Smooth muscle cell (in vitro differentiated cells): Measurements from ENCODE around the gene ZC3H8. TPM values are rescaled to one million over a fixed set of nuclear protein-coding genes. Genes with fewer than 3 reads are reported as not detected.

ENCODE experiments used
- DNase-seq: peaks from one replicate; lab custom pipeline; 2025; ENCODE audit not compliant: unreplicated experiment; lab: John Stamatoyannopoulos, UW
- H2AFZ ChIP-seq: fragments of 200-600 bp; sonication (generic); 2 replicates; pipeline ENCODE4 v1.6.0; 2016; ENCODE audit warnings: antibody characterized with exemption, low read depth, mild to moderate bottlenecking
- H3F3A ChIP-seq: fragments of 200-600 bp; sonication (generic); 2 replicates; pipeline ENCODE4 v1.6.0; 2017; ENCODE audit warnings: antibody characterized with exemption, low read depth
- H3K27ac ChIP-seq: fragments of 200-600 bp; sonication (generic); 2 replicates; pipeline ENCODE4 v1.5.1; 2016; ENCODE audit warnings: low read depth, mild to moderate bottlenecking
- H3K27me3 ChIP-seq: fragments of 200-600 bp; sonication (generic); 2 replicates; pipeline ENCODE4 v1.6.1; 2016; ENCODE audit warnings: low read depth, mild to moderate bottlenecking
- H3K36me3 ChIP-seq: fragments of 200-600 bp; sonication (generic); 2 replicates; pipeline ENCODE4 v1.5.1; 2016; ENCODE audit warnings: low read depth
- H3K4me1 ChIP-seq: fragments of 200-600 bp; sonication (generic); 2 replicates; pipeline ENCODE4 v1.5.1; 2016; ENCODE audit warnings: low read depth
- H3K4me2 ChIP-seq: fragments of 200-600 bp; sonication (generic); 2 replicates; pipeline ENCODE4 v1.6.0; 2016; ENCODE audit warnings: mild to moderate bottlenecking
- H3K4me3 ChIP-seq: fragments of 200-600 bp; sonication (generic); 2 replicates; pipeline ENCODE4 v1.5.1; 2016; ENCODE audit warnings: mild to moderate bottlenecking
- H3K79me2 ChIP-seq: fragments of 200-600 bp; sonication (generic); 2 replicates; pipeline ENCODE4 v1.6.0; 2016; ENCODE audit warnings: low read depth, mild to moderate bottlenecking
- H3K9ac ChIP-seq: fragments of 200-600 bp; sonication (generic); 2 replicates; pipeline ENCODE4 v1.6.0; 2016; ENCODE audit warnings: low read depth
- H3K9me3 ChIP-seq: fragments of 200-600 bp; sonication (generic); replicated peaks from 2 replicates; pipeline ENCODE4 v1.5.1; 2016; ENCODE audit warnings: low read depth
- H4K20me1 ChIP-seq: fragments of 200-600 bp; sonication (generic); 2 replicates; pipeline ENCODE4 v1.6.0; 2016; ENCODE audit warnings: low read depth
- CTCF ChIP-seq: fragments of 200-600 bp; sonication (generic); IDR thresholded peaks from 2 replicates; pipeline ENCODE4 v1.5.1; 2017; ENCODE audit warnings: borderline replicate concordance, mild to moderate bottlenecking, antibody characterized with exemption; ENCODE audit not compliant: insufficient read depth, poor library complexity, severe bottlenecking
- WGBS: methylation state at CpG from one replicate; pipeline ENCODE4 v1.1.7; 2016; ENCODE audit warnings: low lambda C conversion rate; 5-methylcytosine and 5-hydroxymethylcytosine counted together
- polyA plus RNA-seq: library from polyadenylated mRNA; unstranded; fragments of >200 nt; fragmentation: Nextera tagmentation; extraction: Ambion mirVana; gene quantifications from 2 replicates; pipeline ENCODE4 v1.2.1, GENCODE V29; 2016
- total RNA-seq: library from RNA; depleted of rRNA; stranded (reverse); fragments of >200 nt; gene quantifications from 2 replicates; pipeline ENCODE4 v1.2.3, GENCODE V29; 2014

Gene ZC3H8
- total and polyA plus RNA-seq, 2 experiments from 2014 or later, result 3.2 to 9.1 TPM

GRCh38 chr2:112277596-112278220 lies 22.9 kb upstream of the ZC3H8 start:
- H3K4me1 ChIP-seq, result peaks cover 20% of the 10 kb centered on the region
- 98% methylated on average over 5 of the region's 5 CpGs for WGBS
- no peaks in the 10 kb centered on the region for H3K36me3 ChIP-seq
- no peak overlapping the region for H3K4me3 ChIP-seq
- no peak overlapping the region for H3K27ac ChIP-seq
- no peak overlapping the region for H3K9ac ChIP-seq
- H4K20me1 ChIP-seq, result no peaks in the 10 kb centered on the region
- no peak for DNase-seq
- peaks cover 3% of the 10 kb centered on the region for H3F3A ChIP-seq
- H3K79me2 ChIP-seq, result peaks cover 15% of the 10 kb centered on the region
- H3K27me3 ChIP-seq, result no peaks in the 10 kb centered on the region
- TF ChIP-seq CTCF, result no peak
- H3K4me2 ChIP-seq, result peak overlapping the region; percentile 98
- no peak overlapping the region for H2AFZ ChIP-seq
- no peaks in the 10 kb centered on the region for H3K9me3 ChIP-seq

GRCh38 chr2:112276954-112277353 lies 22.1 kb upstream of the ZC3H8 start:
- H4K20me1 ChIP-seq, result no peaks in the 10 kb centered on the region
- no peaks in the 10 kb centered on the region for H3K36me3 ChIP-seq
- no peak for DNase-seq
- H3K4me3 ChIP-seq, result peak overlapping the region; percentile 97
- H3K4me2 ChIP-seq, result peak overlapping the region; percentile 98
- H3K79me2 ChIP-seq, result peaks cover 15% of the 10 kb centered on the region
- no peak for TF ChIP-seq CTCF
- peaks cover 25% of the 10 kb centered on the region for H3K4me1 ChIP-seq
- H3F3A ChIP-seq, result peaks cover 3% of the 10 kb centered on the region
- H3K9me3 ChIP-seq, result no peaks in the 10 kb centered on the region
- H3K27ac ChIP-seq, result no peak overlapping the region
- H3K27me3 ChIP-seq, result no peaks in the 10 kb centered on the region
- H2AFZ ChIP-seq, result no peak overlapping the region
- no peak overlapping the region for H3K9ac ChIP-seq
- WGBS, result 80% methylated on average over 5 of the region's 5 CpGs

- Histone ChIP-seq H3K4me2 (peak overlapping the region; percentile 98), H3K9ac (peak overlapping the region; percentile 100), H2AFZ (peak overlapping the region; percentile 93), H3K27ac (peak overlapping the region; percentile 99), H3K79me2 (peaks cover 15% of the 10 kb centered on the region), H3F3A (peaks cover 3% of the 10 kb centered on the region), H3K4me3 (peak overlapping the region; percentile 97), H3K9me3 (no peaks in the 10 kb centered on the region), H4K20me1 (no peaks in the 10 kb centered on the region), H3K4me1 (peaks cover 25% of the 10 kb centered on the region), H3K36me3 (no peaks in the 10 kb centered on the region), H3K27me3 (no peaks in the 10 kb centered on the region)
- 2% methylated on average over 47 of the region's 66 CpGs for WGBS
- peak; percentile 62 for DNase-seq
- no peak for TF ChIP-seq CTCF
Measured at GRCh38 chr2:112275887-112276773, 21.3 kb upstream of the ZC3H8 start.
